Pancreas (tissue), 10 donors: ENCODE data around the gene MCTP2. TPM values are rescaled to one million over a fixed set of nuclear protein-coding genes. Genes with fewer than 3 reads are reported as not detected.
"Not testable (repeated sequence)": the region's sequence is repeated elsewhere in the genome, so short reads cannot be mapped to it uniquely, and the experiment has no call there.

Source experiments
- ATAC-seq, 4 donors: fragments of 200-7000 bp; cut with Tn5 transposase; one replicate each; pipeline versions ENCODE4 v1.8.0 to v1.9.1; 2020; ENCODE audit warnings: mild to moderate bottlenecking in 4 of 4, moderate library complexity in 4 of 4
- DNase-seq, 6 donors: peaks; one replicate each; pipeline ENCODE4 v3.0.0-alpha.2; 2020
- FAIRE-seq: peaks from 2 replicates; lab custom pipeline; 2012; peaks lifted over from hg19 to GRCh38; lab: Jason Lieb, UNC
- H3K27ac ChIP-seq, 4 donors: fragments of 200-600 bp; sonication (generic); 1 replicate in 3 of 4; 2 replicates in 1 of 4; pipeline versions ENCODE4 v1.5.0 to v1.8.0; 2020
- H3K27me3 ChIP-seq, 4 donors: fragments of 200-600 bp; one replicate each; pipeline ENCODE4 v1.8.0; 2021
- H3K36me3 ChIP-seq, 3 donors: fragments of 200-600 bp; sonication (generic) in 1 of 3; one replicate each; pipeline versions ENCODE4 v1.5.0 to v1.8.0; 2020 to 2021
- H3K4me1 ChIP-seq, 3 donors: fragments of 200-600 bp; one replicate each; pipeline ENCODE4 v1.8.0; 2021
- H3K4me3 ChIP-seq, 4 donors: fragments of 200-600 bp; sonication (generic) in 2 of 4; one replicate each; pipeline versions ENCODE4 v1.5.0 to v1.8.0; 2020 to 2021
- H3K9me3 ChIP-seq, 4 donors: fragments of 200-600 bp; one replicate each; pipeline ENCODE4 v1.8.0; 2021
- CTCF ChIP-seq, 4 donors: fragments of 200-600 bp; sonication (generic) in 3 of 4; IDR thresholded peaks; one replicate each; pipeline versions ENCODE4 v1.5.0 to v1.8.0; 2021; ENCODE audit warnings: antibody characterized with exemption in 4 of 4
- WGBS, 2 donors: extraction: QIAGEN DNeasy Blood & Tissue Kit; methylation state at CpG; one replicate each; pipeline ENCODE4 v1.1.7; 2013; 5-methylcytosine and 5-hydroxymethylcytosine counted together
- intact Hi-C, 3 donors: fragments of 100-400 bp; cut with DNase I; formaldehyde crosslinking; loops; one replicate each; pipeline versions ENCODE4 v1.11.1 to v1.14.2; 2022
- polyA plus RNA-seq, 2 donors: library from polyadenylated mRNA; stranded (reverse); fragments of 200-250 nt; gene quantifications; one replicate each; pipeline ENCODE4 v1.2.3, GENCODE V29; 2013
- total RNA-seq, 6 donors: library from RNA; stranded (reverse); fragmentation: NEBNext Ultra II Directional in 4 of 6; extraction: Animal tissue kit (Norgen Biotek cat#: 25700) in 4 of 6; gene quantifications; one replicate each; pipeline versions ENCODE4 v1.2.1 to v1.2.4, GENCODE V29; 2021 to 2023
- donor health status: healthy with polysubstance abuse.
- donor health status: DM: no; HTN: no; CAD: no; lungs with moderate emphysema.
- donor health status: DM: no; HTN: no; CAD: no.
- donor health status: control.
- donor health status: control.
- donor health status: Bipolar disorder and iron deficiency.
- donor health status: DM: yes; HTN: yes; CAD: no.
- donor health status: DM: no; HTN: no; CAD: no.
- donor health status: DM: no; HTN: no; CAD: no.
- donor health status: DM: yes; HTN: yes; CAD: no.

Gene MCTP2
- total and polyA plus RNA-seq, 8 donors = 3.7 to 21.4 (median 14.7) TPM

- no peaks in the 10 kb centered on the region for H3K36me3 ChIP-seq
- FAIRE-seq (no peak), ATAC-seq (no peak), DNase-seq (no peak)
- H3K4me1 ChIP-seq = peaks cover 15 to 22% (median 15%) of the 10 kb centered on the region in 3 donors
- WGBS, 2 donors = 69 to 77% methylated on average over 4 of the region's 4 CpGs
- TF ChIP-seq CTCF (IDR thresholded peaks at IDR 0.05) = no peak
- H3K4me3 ChIP-seq = no peak overlapping the region
- H3K27ac ChIP-seq = peak overlapping the region in 1 of 4 donors; percentile 67
- H3K9me3 ChIP-seq = no peaks in the 10 kb centered on the region
- no peaks in the 10 kb centered on the region for H3K27me3 ChIP-seq
- intact Hi-C loops = loop anchor here in 1 of 3 donors (10.0 kb wide), 1 partner anchor 46 kb away; no protein-coding TSS in a partner anchor
Measured at GRCh38 chr15:94238539-94239118, 7.3 kb downstream of the MCTP2 start.

GRCh38 chr15:94239474-94239873 is 8.1 kb downstream of the MCTP2 start:
- Histone ChIP-seq H3K27ac (peak overlapping the region in 2 of 4 donors; percentile 67 to 68), H3K4me3 (no peak overlapping the region), H3K36me3 (no peaks in the 10 kb centered on the region), H3K9me3 (no peaks in the 10 kb centered on the region), H3K4me1 (peaks cover 11 to 17% (median 15%) of the 10 kb centered on the region in 3 donors), H3K27me3 (no peaks in the 10 kb centered on the region)
- TF ChIP-seq CTCF (IDR thresholded peaks at IDR 0.05) = no peak
- WGBS, 2 donors = 8 to 15% methylated on average over 2 of the region's 2 CpGs
- no peak for DNase-seq
- intact Hi-C loops = loop anchor here in 1 of 3 donors (10.0 kb wide), 1 partner anchor 45 kb away; no protein-coding TSS in a partner anchor
- no peak for FAIRE-seq
- peak; percentile 68 to 90 (median 83) for ATAC-seq

- Histone ChIP-seq H3K36me3 (no peaks in the 10 kb centered on the region), H3K4me3 (no peak overlapping the region), H3K27ac (peak overlapping the region in 2 of 4 donors; percentile 67 to 68), H3K27me3 (no peaks in the 10 kb centered on the region), H3K4me1 (peaks cover 11 to 17% (median 15%) of the 10 kb centered on the region in 3 donors), H3K9me3 (no peaks in the 10 kb centered on the region)
- 35 to 44% methylated on average over 2 of the region's 2 CpGs for WGBS, 2 donors
- no peak for TF ChIP-seq CTCF (IDR thresholded peaks at IDR 0.05)
- DNase-seq (no peak), FAIRE-seq (no peak), ATAC-seq (no peak)
- intact Hi-C loops = no loop called here
Measured at GRCh38 chr15:94240480-94240879, 9.1 kb downstream of the MCTP2 start.

GRCh38 chr15:94242257-94242656 is 10.9 kb downstream of the MCTP2 start:
- Histone ChIP-seq H3K36me3 (no peaks in the 10 kb centered on the region), H3K27ac (no peak overlapping the region), H3K9me3 (no peaks in the 10 kb centered on the region), H3K27me3 (no peaks in the 10 kb centered on the region), H3K4me3 (no peak overlapping the region), H3K4me1 (peaks cover 11 to 18% (median 17%) of the 10 kb centered on the region in 3 donors)
- ATAC-seq (no peak), DNase-seq (no peak), FAIRE-seq (no peak)
- WGBS, 2 donors = 88 to 89% methylated on average over 2 of the region's 2 CpGs
- TF ChIP-seq CTCF (IDR thresholded peaks at IDR 0.05) = no peak
- intact Hi-C loops = no loop called here

GRCh38 chr15:94243003-94243402 is 11.6 kb downstream of the MCTP2 start:
- ATAC-seq, H3K9me3 ChIP-seq, H3K4me3 ChIP-seq, intact Hi-C loops, DNase-seq, H3K36me3 ChIP-seq, H3K27me3 ChIP-seq, H3K27ac ChIP-seq: not testable (repeated sequence)
- WGBS, 2 donors = 95 to 97% methylated on average over 33 of the region's 33 CpGs
- H3K4me1 ChIP-seq = peaks cover 17 to 25% (median 18%) of the 10 kb centered on the region in 3 donors
- peak; percentile 91 for FAIRE-seq
